Measurements from ENCODE around the gene PCDH9.
"Not testable (repeated sequence)": the region's sequence is repeated elsewhere in the genome, so short reads cannot be mapped to it uniquely, and the experiment has no call there.

The PCDH9 gene

DNA sequence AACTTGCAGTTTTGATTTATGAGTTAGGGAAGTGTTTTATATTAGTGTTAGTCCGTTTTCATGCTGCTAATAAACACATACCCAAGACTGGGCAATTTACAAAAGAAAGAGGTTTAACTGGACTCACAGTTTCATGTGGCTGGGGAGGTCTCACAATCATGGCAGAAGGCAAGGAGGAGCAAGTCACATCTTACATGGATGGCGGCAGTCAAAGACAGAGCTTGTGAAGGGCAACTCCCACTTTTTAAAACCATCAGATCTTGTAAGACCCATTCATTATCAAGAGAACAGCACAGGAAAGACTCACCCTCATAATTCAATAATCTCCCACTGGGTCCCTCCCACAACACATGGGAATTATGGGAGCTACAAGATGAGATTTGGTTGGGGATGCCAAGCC is 349.0 kb downstream of the PCDH9 start:
- not testable (repeated sequence) for DNase-seq

GRCh38 chr13:66879988-66880387 is 350.1 kb downstream of the PCDH9 start:
- DNase-seq: no peak

- no peak for DNase-seq
These were observed 354.9 kb downstream of the PCDH9 start for GRCh38 chr13:66875264-66875663.

DNA sequence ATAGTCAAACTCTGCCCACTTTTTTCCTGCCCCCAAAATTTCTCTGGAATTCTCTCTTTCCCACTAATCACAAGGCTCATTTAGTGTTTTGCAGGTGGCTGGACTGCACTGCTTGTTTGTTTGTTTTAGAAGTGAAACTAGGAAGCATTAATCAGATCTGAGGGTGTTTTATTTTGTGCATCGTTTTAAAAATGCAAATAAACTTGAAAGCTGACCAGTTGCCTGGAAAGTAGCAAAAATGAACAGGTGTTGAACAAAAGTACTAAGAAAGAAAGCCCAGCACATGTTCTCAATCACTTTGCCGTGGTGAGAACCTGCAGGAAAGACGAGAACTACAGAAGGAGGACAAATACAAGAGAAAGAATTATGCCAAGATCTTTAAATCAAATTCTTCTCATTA is 365.5 kb downstream of the PCDH9 start:
- no peak for DNase-seq

DNA sequence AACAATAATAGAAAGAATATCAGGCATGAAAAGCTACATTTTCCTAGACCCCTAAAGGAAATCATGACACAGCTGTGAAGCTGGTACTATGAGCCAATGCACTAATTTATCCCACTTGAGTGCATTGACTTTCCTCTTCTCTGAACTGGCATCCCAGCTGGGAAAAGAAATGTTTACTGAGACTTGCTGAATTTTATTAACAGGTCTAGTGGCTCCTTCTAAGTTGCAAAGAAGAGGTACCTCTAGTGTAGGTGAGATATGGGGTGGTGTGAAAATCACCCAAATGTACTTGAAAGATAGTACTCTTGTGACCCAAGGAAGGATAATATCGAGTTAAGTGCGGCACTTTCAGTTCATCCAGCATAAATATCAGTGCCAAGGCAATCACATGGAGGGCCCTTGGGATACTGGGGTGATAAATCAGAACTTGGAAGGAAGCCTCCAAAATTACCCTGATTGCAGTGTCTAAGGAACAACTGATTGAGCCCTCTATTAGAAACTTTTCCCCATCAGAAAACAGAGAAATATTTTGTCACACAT is 369.2 kb downstream of the PCDH9 start:
- DNase-seq: no peak

- DNase-seq: no peak
These were observed 369.9 kb downstream of the PCDH9 start for GRCh38 chr13:66859934-66860877.

GRCh38 chr13:66859078-66859477 is 371.1 kb downstream of the PCDH9 start:
- DNase-seq: no peak

DNA sequence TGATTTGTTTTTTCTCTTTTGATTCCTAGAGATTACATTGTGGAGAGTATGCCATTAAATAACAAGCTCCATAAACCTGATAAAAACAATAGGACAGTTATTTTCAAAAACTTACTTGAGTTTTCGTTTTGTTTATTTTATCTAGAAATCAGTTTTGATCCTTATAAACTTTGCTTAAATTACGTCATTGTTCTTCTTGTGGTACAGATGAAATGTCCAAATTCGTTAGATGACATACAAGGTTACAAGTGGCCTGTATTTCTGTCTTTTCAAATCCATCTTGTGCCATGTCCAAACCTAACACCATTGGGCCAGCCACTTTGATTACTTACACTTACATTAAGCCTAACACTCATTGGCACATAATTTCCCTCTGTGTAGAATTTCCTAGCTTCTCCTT is 372.0 kb downstream of the PCDH9 start:
- no peak for DNase-seq

DNA sequence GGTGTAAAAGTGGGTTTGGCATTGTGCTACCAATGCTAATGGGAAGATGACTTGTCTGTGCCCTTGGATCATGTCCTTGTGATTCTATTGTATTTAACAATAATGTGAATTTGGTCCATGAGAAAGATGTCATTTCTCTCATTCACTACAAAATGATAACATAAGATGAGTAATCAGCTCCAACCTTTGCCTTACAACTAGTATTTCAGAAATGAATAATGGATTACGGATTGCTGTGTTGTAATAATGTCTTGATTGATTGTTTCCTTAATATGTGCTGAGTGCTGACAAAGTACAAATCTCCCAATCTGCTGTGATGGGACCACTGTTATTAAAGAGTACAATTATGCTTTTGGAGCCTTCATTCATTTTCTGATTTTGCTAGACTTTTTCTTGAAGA is 375.0 kb downstream of the PCDH9 start:
- DNase-seq: no peak

GRCh38 chr13:66853564-66853963 is 376.6 kb downstream of the PCDH9 start:
- DNase-seq: no peak

DNA sequence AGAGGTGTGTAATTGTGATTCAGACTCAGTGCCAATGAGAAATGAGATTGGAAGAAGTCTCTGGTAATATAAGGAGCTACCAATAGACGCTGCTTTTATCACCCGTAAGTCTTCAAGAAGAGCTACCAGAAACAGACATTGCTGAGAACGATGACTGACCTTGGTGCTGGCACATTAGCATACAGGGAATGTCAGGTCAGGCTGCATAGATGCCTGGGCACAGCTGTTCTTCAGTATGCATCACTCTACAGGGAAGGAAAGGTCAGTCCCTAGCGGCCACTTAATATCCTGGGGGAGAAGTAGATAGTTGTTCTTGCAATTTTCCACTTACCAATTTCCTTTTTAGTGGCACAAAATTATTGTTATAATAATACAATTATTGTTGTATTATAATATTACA is 380.4 kb downstream of the PCDH9 start:
- no peak for DNase-seq

DNA sequence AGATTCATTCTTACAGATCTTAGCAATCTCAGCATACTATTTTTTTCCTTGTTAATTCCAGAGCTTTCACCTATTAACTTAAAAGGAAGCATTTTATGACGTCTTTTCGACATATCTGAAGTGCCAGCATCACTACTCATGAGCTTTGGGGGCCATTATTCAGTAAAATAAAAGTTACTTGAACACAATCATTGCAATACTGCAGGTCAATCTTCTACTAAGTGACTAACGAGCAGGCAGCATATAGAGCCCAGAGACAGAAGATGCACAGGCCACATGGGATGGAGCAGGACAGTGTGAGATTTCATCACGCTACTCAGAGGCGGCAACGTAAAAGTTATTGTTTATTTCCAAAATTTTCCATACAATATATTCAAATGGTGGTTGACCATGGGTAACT is 382.6 kb downstream of the PCDH9 start:
- DNase-seq: no peak

DNA sequence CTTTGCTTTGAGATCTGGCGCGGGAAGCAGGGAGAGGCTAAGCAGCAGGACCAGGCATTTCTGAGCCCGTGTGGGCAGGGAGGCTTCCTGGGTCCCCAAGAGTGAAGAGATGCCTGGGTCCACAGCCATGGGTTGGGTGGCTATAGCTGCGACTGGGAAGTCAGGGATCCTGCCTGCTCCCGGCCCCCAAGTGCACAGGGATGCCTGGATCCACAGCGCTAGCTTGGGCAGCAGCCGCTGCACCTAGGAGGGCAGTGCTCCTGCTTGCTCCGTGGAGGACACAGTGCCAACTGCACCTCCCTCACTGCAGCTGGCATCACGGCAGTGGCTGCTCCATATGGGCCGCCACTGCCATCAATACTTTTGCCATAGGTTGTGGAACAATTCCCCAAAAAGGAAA is 384.7 kb downstream of the PCDH9 start:
- DNase-seq: no peak

DNA sequence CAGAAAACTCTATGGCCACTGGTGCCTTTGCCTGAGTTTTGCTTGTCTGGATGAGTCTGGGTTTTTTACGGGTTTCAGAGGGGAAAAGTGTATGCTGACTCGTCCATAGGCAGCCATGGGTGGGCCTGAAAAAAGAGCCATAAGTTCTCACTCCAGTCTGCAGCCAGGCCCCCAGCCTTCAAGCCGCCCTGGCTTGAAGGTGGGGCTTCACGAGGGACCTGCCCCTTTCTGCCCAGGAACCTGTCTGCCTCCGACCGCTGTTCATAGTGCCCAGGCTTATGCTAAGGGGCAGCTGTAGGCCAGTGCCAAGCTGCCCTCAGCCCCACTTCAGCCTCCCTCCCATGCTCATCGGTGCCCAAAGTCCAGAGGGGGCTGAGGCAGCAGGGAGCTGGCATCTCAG is 385.2 kb downstream of the PCDH9 start:
- DNase-seq: no peak

DNA sequence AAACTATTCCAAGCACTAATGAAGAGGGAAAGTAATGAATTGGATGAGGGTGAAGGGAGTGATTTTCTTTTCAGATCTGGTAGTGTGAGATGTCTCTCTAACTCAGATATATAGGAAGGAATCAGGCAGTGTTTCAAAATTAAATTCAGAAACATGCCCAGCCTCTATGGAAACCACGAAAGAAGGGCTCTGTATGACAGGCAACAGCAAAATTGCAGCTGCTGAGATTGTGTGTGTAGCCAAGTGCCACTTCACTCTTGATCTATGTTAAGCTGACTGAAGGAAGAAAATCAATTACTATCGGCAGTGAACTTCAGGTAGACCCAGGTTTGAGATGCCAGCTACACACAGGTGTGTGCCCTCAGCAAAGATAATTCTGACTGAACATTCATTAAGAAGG is 387.4 kb downstream of the PCDH9 start:
- no peak for DNase-seq

- no peak for DNase-seq
These were observed 389.5 kb downstream of the PCDH9 start for GRCh38 chr13:66840621-66841020.

DNA sequence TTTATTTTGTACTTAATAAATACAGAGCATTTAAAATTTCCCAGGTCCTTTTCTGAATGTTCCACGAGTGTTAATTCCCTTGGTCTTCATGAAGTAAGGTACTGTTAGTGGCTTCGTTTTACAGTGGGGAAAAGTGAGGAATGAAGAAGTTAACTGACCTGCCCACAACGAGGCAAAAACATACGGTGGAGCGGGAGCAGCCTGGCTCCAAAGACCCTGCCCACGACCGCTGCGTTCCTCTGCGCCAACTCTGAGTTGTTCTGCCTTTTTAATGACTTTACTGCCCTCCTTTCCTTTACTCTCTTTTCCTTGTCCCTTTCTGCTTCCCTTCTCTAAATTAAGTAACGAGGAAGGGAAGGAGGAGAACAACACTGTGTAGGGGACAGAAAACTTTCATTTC is 392.9 kb downstream of the PCDH9 start:
- DNase-seq: no peak

- DNase-seq: no peak
These were observed 395.0 kb downstream of the PCDH9 start for GRCh38 chr13:66835040-66835628.

DNA sequence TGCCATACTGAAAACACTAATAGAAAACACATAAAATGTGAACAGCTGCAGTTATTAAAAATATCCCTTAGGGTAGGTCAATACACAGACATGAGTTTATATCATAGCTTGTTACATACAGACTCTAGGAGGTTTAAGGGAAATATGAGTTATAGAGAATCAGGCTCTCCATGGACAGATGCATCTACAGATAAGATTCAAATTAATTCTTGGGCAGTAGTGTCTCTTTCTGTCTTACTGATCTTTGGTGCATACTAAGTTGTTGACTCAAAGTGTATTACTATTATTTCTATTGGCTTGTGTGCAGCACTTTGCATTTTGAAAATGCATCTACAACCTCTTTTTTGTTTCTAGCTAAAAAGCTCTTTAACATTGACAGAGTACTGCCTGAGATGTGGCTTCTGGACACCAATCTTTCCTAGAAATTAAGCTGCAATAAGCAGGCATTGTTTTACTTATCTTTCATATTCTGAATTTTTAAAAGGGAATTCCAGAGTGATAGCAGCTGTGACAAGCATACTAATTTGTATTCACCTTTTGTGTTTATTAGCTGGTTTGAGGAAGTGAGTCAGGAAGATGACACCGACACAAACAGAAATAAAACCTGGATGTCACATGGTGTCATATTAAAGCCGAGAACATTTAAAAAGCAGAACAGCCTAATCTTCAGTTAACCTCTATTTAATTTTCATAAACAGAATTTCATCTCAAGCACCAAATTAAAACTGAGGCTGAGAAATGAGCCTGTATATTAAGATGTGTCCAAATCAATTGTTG is 399.0 kb downstream of the PCDH9 start:
- DNase-seq: no peak

DNA sequence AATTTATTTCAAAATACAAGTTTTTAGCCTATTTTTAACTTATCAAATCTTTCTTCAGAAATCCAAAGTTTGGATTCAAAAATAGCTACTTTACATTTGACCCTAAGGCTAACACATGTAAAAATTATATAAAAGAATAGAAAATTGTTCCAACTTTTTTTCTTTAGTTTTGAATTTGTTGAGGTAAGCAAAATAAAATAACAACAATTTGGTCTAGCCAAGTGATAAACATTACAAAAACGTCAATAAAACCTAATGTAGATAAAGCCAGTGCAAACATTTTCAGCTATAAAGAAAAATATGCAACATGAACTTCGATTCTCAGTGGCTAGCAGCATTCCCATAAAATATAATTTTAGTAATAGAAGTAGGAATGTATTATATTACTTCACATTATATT is 400.3 kb downstream of the PCDH9 start:
- no peak for DNase-seq

DNA sequence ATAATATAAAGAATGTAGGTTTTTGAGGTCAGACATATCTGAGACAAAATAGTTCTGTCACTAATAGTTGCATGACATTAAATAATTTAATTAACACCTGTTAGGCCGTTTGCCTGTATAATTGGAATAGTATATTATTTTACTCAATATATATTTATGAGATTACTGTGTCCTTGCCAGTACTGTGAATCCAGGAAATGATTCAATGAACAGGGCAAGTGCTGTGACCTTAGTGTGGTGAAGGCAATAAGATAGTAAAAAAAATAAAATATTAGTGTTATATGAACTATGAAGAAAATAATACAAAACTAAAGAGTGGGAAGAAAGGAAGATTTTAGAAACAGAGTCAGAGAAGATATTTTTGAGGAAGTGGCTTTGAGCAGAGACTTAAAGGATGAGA is 403.7 kb downstream of the PCDH9 start:
- DNase-seq: no peak

DNA sequence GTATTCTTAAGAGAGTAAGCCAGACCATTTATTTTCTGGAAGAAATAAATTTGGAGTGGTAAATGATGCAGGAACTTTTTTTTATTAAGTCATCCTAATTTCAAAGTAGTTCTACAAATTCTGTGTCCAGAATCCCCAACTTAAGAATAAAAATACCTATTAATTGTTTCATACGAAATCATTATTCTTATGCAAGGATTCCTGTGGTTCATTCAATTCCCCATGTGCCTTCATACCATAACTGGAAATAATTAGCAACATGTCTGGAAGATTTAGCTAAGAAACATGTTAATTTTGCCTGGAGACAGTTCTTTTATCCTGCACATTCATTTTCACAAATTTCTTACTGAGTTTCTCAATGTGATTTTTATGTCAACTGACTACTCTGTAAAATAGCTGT is 408.6 kb downstream of the PCDH9 start:
- DNase-seq: no peak

DNA sequence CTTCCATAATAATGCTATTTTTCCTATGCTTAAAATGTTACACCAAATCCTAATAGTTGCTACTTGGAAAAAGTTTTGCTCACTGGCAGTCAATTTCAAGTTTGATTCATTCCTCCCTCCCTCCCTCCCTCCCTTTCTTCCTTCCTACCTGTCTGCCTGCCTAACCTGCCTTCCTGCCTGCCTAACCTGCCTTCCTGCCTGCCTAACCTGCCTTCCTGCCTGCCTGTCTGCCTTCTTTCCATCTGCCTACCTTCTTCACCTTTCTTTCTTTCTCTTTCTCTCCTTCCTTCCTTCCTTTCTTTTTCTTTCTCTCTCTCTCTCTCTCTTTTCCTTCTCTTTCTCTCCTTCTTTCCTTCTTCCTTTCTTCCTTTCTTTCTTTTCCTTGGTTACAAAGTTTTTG is 418.7 kb downstream of the PCDH9 start:
- no peak for DNase-seq

DNA sequence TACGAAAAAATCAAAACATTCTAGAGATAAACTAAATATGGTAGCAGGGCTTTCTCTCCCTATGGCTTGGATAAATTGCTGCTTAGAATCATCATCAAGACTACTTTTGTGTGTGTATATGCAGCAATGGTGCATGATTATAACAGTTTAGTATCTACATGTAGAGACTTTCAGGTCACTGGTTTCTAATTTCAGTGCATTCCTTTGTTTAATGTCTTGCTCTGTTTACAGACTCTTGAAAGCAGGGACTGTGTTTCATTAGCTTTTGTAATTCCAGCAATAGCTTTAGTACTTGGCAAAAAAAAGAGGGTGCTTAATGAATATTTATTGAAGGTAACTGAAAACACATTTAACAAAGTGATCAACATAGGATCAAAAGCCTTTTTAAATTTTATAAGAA is 420.7 kb downstream of the PCDH9 start:
- DNase-seq: no peak
